Loucy (cell line): Measurements from ENCODE around the gene CFAP119.

Experiments
- H2AFZ ChIP-seq: fragments of 200-600 bp; sonication (generic); 2 replicates; pipeline ENCODE4 v1.6.0; 2016; ENCODE audit warnings: antibody characterized with exemption, mild to moderate bottlenecking, low read length, moderate library complexity
- H3F3A ChIP-seq: fragments of 200-600 bp; 2 replicates; pipeline ENCODE4 v1.6.0; 2016; ENCODE audit warnings: antibody characterized with exemption, low read depth, mild to moderate bottlenecking
- H3K27me3 ChIP-seq: fragments of 200-600 bp; sonication (generic); 2 replicates; pipeline ENCODE4 v1.6.1; 2014; ENCODE audit warnings: low read length, mild to moderate bottlenecking; ENCODE audit not compliant: insufficient read depth, poor library complexity, severe bottlenecking
- H3K36me3 ChIP-seq: fragments of 200-600 bp; sonication (generic); 2 replicates; pipeline ENCODE4 v1.6.1; 2016; ENCODE audit warnings: low read length; ENCODE audit not compliant: insufficient read depth
- H3K4me1 ChIP-seq: fragments of 200-600 bp; sonication (generic); 2 replicates; pipeline ENCODE4 v1.5.1; 2014; ENCODE audit warnings: low read length, mild to moderate bottlenecking; ENCODE audit not compliant: insufficient read depth, poor library complexity, severe bottlenecking
- H3K4me2 ChIP-seq: fragments of 200-600 bp; sonication (generic); 2 replicates; pipeline ENCODE4 v1.6.0; 2014; ENCODE audit warnings: antibody characterized with exemption, low read length, low read depth, mild to moderate bottlenecking; ENCODE audit not compliant: poor library complexity, severe bottlenecking
- H3K4me3 ChIP-seq: fragments of 200-600 bp; sonication (generic); 2 replicates; pipeline ENCODE4 v1.5.1; 2014; ENCODE audit warnings: low read length, mild to moderate bottlenecking, mixed read lengths; ENCODE audit not compliant: poor library complexity, severe bottlenecking
- H3K79me2 ChIP-seq: fragments of 200-600 bp; sonication (generic); 2 replicates; pipeline ENCODE4 v1.6.1; 2014; ENCODE audit warnings: low read length; ENCODE audit not compliant: insufficient read depth
- H3K9ac ChIP-seq: fragments of 200-600 bp; sonication (generic); 2 replicates; pipeline ENCODE4 v1.6.0; 2014; ENCODE audit warnings: mild to moderate bottlenecking, low read depth, low read length, moderate library complexity; ENCODE audit not compliant: poor library complexity, severe bottlenecking
- H3K9me2 ChIP-seq: fragments of 200-600 bp; sonication (generic); replicated peaks from 2 replicates; pipeline ENCODE4 v1.6.1; 2016; ENCODE audit warnings: low read depth, low read length, mixed read lengths
- H3K9me3 ChIP-seq: fragments of 200-600 bp; sonication (generic); 2 replicates; pipeline ENCODE4 v1.6.1; 2014; ENCODE audit warnings: mild to moderate bottlenecking, antibody characterized with exemption, low read length, low read depth; ENCODE audit not compliant: insufficient read depth
- H4K20me1 ChIP-seq: fragments of 200-600 bp; sonication (generic); 2 replicates; pipeline ENCODE4 v1.6.0; 2014; ENCODE audit warnings: antibody characterized with exemption, low read length, mild to moderate bottlenecking; ENCODE audit not compliant: insufficient read depth, poor library complexity, severe bottlenecking
- EZH2phosphoT487 ChIP-seq: fragments of 200-600 bp; IDR thresholded peaks from 2 replicates; pipeline ENCODE4 v1.6.1; 2018; ENCODE audit warnings: antibody characterized with exemption, mild to moderate bottlenecking, moderate library complexity, borderline replicate concordance
- TF ChIP-seq, protein P1 (sequence below): fragments of 200-600 bp; sonication (generic); conservative IDR thresholded peaks from 2 replicates; pipeline ENCODE4 v1.5.1; 2014; ENCODE audit warnings: mild to moderate bottlenecking, antibody characterized with exemption, low read length

Gene CFAP119

GRCh38 chr16:30768583-30769181 is 6.8 kb upstream of the CFAP119 start:
- no peak overlapping the region for H3K4me3 ChIP-seq
- peaks cover 91% of the 10 kb centered on the region; the same call in 1 of the 2 replicates for H3K36me3 ChIP-seq
- H3K9me2 ChIP-seq, result no peaks in the 10 kb centered on the region
- no peaks in the 10 kb centered on the region for H3F3A ChIP-seq
- H3K4me2 ChIP-seq, result no peak overlapping the region
- H3K9me3 ChIP-seq, result no peaks in the 10 kb centered on the region
- peaks cover 13% of the 10 kb centered on the region for H4K20me1 ChIP-seq
- H2AFZ ChIP-seq, result no peak overlapping the region
- no peak for TF ChIP-seq EZH2phosphoT487
- TF ChIP-seq, protein P1, sequence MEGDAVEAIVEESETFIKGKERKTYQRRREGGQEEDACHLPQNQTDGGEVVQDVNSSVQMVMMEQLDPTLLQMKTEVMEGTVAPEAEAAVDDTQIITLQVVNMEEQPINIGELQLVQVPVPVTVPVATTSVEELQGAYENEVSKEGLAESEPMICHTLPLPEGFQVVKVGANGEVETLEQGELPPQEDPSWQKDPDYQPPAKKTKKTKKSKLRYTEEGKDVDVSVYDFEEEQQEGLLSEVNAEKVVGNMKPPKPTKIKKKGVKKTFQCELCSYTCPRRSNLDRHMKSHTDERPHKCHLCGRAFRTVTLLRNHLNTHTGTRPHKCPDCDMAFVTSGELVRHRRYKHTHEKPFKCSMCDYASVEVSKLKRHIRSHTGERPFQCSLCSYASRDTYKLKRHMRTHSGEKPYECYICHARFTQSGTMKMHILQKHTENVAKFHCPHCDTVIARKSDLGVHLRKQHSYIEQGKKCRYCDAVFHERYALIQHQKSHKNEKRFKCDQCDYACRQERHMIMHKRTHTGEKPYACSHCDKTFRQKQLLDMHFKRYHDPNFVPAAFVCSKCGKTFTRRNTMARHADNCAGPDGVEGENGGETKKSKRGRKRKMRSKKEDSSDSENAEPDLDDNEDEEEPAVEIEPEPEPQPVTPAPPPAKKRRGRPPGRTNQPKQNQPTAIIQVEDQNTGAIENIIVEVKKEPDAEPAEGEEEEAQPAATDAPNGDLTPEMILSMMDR, result no peak
- H3K79me2 ChIP-seq, result peaks cover 13% of the 10 kb centered on the region; the same call in 1 of the 2 replicates
- H3K9ac ChIP-seq, result no peak overlapping the region
- peaks cover 6% of the 10 kb centered on the region for H3K4me1 ChIP-seq
- H3K27me3 ChIP-seq, result no peaks in the 10 kb centered on the region

DNA sequence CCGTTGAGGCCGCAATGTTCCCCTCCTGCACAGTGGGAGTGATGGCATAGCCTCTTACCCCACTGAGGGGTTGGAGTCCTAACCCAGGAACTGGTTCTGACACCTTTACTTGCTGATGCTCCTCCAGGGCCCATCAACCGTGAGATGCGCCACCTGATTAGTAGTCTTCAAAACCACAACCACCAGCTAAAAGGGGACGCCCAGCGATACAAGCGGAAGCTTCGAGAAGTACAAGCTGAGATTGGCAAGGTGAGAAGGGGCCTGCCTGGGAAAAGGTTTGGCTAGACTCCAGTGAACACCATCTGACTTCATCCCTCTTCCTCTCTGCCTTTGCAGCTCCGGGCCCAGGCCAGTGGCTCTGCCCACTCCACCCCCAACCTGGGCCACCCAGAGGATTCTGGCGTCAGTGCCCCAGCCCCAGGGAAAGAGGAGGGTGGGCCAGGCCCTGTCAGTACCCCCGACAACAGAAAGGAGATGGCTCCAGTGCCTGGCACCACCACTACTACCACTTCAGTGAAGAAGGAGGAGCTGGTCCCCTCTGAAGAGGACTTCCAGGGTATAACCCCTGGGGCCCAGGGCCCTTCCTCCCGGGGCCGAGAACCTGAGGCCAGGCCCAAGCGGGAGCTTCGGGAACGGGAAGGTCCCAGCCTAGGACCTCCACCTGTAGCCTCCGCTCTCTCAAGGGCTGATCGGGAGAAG is 6.1 kb upstream of the CFAP119 start:
- Histone ChIP-seq H3K9me3 (no peaks in the 10 kb centered on the region), H3F3A (no peaks in the 10 kb centered on the region), H2AFZ (no peak overlapping the region), H3K36me3 (peaks cover 86% of the 10 kb centered on the region; the same call in 1 of the 2 replicates), H3K79me2 (peaks cover 20% of the 10 kb centered on the region), H4K20me1 (peaks cover 21% of the 10 kb centered on the region), H3K4me2 (no peak overlapping the region), H3K4me3 (no peak overlapping the region), H3K27me3 (no peaks in the 10 kb centered on the region), H3K9me2 (no peaks in the 10 kb centered on the region), H3K9ac (no peak overlapping the region), H3K4me1 (peaks cover 13% of the 10 kb centered on the region)
- no peak for TF ChIP-seq EZH2phosphoT487
- TF ChIP-seq, protein P1, result no peak

- Histone ChIP-seq H2AFZ (no peak overlapping the region), H3K4me1 (peaks cover 17% of the 10 kb centered on the region), H3K9ac (no peak overlapping the region), H3K4me2 (no peak overlapping the region), H3K9me3 (no peaks in the 10 kb centered on the region), H3K9me2 (no peaks in the 10 kb centered on the region), H3K79me2 (peaks cover 28% of the 10 kb centered on the region), H3K4me3 (no peak overlapping the region), H3K27me3 (no peaks in the 10 kb centered on the region), H4K20me1 (peaks cover 22% of the 10 kb centered on the region), H3F3A (no peaks in the 10 kb centered on the region), H3K36me3 (peaks cover 76% of the 10 kb centered on the region; the same call in 1 of the 2 replicates)
- TF ChIP-seq, protein P1, result no peak
- no peak for TF ChIP-seq EZH2phosphoT487
Observed at GRCh38 chr16:30766933-30767284, 5.0 kb upstream of the CFAP119 start.
